Thyroid gland (tissue), 4 donors: Measurements from ENCODE around the gene OPN3.

Experiments
- POLR2A ChIP-seq, 2 donors: fragments of 450-650 bp; IDR thresholded peaks; one replicate each; pipeline ENCODE4 v1.6.1; 2017; ENCODE audit warnings: antibody characterized with exemption in 2 of 2, mild to moderate bottlenecking in 2 of 2, moderate library complexity in 1 of 2
- TF ChIP-seq, protein P1 (sequence below), 6 experiments: fragments of 200-600 bp in 3 of 6; fragments of 450-650 bp in 3 of 6; sonication (generic) in 3 of 6; IDR thresholded peaks; one replicate each; pipeline ENCODE4 v1.5.1; 2016 to 2019; ENCODE audit warnings: antibody characterized with exemption in 6 of 6, mild to moderate bottlenecking in 2 of 6, inconsistent platforms in 1 of 6, moderate library complexity in 1 of 6

DNA sequence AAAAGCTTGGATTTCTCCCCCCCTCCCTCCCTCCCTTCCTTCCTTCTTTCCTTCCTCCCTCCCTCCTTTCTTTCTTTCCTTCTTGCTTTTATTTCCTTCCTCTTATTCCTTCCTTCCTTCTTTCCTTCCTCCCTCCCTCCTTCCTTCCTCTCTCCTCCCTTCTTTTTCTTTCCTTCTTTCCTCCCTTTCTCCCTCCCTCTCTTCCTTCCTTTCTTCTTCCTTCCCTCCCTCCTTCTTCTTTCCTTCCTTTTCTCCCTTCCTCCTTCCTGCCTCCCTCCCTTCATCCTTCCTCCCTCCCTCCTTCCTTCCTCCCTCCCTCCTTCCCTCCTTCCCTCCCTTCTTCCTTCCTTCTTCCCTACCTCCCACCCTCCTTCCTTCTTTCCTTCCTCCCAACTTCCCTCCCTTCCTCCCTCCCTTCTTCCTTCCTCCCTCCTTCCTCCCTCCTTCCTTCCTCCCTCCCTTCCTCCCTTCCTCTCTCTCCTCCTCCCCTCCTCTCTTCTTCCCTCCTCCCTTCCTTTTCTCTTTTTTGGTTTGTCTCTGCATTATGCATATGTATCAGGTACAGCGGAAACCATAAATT, 34.7 kb upstream of the OPN3 start:
- TF ChIP-seq, protein P1, sequence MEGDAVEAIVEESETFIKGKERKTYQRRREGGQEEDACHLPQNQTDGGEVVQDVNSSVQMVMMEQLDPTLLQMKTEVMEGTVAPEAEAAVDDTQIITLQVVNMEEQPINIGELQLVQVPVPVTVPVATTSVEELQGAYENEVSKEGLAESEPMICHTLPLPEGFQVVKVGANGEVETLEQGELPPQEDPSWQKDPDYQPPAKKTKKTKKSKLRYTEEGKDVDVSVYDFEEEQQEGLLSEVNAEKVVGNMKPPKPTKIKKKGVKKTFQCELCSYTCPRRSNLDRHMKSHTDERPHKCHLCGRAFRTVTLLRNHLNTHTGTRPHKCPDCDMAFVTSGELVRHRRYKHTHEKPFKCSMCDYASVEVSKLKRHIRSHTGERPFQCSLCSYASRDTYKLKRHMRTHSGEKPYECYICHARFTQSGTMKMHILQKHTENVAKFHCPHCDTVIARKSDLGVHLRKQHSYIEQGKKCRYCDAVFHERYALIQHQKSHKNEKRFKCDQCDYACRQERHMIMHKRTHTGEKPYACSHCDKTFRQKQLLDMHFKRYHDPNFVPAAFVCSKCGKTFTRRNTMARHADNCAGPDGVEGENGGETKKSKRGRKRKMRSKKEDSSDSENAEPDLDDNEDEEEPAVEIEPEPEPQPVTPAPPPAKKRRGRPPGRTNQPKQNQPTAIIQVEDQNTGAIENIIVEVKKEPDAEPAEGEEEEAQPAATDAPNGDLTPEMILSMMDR (IDR thresholded peaks at IDR 0.05) = no peak
- TF ChIP-seq POLR2A (IDR thresholded peaks at IDR 0.05) = no peak
